Measurements from ENCODE around the gene PCSK5. TPM values are rescaled to one million over a fixed set of nuclear protein-coding genes. Genes with fewer than 3 reads are reported as not detected.

Gene PCSK5
- total and polyA plus RNA-seq, 2 donors (not counting 3 experiments of a cell fraction or from before 2014, with no cell fraction given), result 2.6 to 4.8 TPM

DNA sequence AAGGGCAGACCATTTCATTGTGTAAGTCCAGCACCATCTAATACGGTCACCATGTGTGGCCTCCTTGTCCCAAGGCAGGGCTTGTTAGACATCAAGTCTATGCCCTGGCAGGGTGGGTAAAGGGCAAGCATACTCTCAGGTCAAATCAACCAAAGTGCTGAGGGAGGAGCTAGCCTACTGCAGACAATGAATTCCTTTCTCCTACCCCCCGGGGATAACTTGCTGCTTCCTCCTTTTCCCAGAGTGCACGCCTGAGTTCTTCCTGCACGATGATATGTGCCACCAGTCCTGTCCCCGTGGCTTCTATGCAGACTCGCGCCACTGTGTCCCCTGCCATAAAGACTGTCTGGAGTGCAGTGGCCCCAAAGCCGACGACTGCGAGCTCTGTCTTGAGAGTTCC, 432.3 kb downstream of the PCSK5 start:
- no peaks in the 10 kb centered on the region for H3K36me3 ChIP-seq (ENCODE audit: control insufficient read depth in 2 of 2, extremely low read depth in 1 of 2, insufficient read depth in 2 of 2, low read length in 2 of 2)
- TF ChIP-seq GATA2 (IDR thresholded peaks at IDR 0.05; ENCODE audit: insufficient read depth, insufficient read length, low read depth, low read length) (no peak), EZH2 (IDR thresholded peaks at IDR 0.05; ENCODE audit: borderline replicate concordance, low read depth, low read length, severe bottlenecking) (no peak), POLR2AphosphoS5 (IDR thresholded peaks at IDR 0.05; ENCODE audit: insufficient read depth, low read depth, low read length) (no peak), POLR2A (IDR thresholded peaks at IDR 0.05; ENCODE audit: low read depth, low read length) (no peak), FOS (IDR thresholded peaks at IDR 0.05; ENCODE audit: borderline replicate concordance, insufficient read depth, low read length) (no peak), MYC (IDR thresholded peaks at IDR 0.05; ENCODE audit: low read depth, low read length) (no peak), JUN (IDR thresholded peaks at IDR 0.05; ENCODE audit: borderline replicate concordance, insufficient read depth, insufficient read length, low read depth) (no peak)
- TF ChIP-seq, protein P1, sequence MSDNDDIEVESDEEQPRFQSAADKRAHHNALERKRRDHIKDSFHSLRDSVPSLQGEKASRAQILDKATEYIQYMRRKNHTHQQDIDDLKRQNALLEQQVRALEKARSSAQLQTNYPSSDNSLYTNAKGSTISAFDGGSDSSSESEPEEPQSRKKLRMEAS (IDR thresholded peaks at IDR 0.05; ENCODE audit: insufficient read depth, insufficient read length), result no peak
- TF ChIP-seq, protein P2, sequence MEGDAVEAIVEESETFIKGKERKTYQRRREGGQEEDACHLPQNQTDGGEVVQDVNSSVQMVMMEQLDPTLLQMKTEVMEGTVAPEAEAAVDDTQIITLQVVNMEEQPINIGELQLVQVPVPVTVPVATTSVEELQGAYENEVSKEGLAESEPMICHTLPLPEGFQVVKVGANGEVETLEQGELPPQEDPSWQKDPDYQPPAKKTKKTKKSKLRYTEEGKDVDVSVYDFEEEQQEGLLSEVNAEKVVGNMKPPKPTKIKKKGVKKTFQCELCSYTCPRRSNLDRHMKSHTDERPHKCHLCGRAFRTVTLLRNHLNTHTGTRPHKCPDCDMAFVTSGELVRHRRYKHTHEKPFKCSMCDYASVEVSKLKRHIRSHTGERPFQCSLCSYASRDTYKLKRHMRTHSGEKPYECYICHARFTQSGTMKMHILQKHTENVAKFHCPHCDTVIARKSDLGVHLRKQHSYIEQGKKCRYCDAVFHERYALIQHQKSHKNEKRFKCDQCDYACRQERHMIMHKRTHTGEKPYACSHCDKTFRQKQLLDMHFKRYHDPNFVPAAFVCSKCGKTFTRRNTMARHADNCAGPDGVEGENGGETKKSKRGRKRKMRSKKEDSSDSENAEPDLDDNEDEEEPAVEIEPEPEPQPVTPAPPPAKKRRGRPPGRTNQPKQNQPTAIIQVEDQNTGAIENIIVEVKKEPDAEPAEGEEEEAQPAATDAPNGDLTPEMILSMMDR (IDR thresholded peaks at IDR 0.05; ENCODE audit: extremely low read depth in 1 of 2, insufficient read depth in 1 of 2, low read depth in 1 of 2, low read length in 2 of 2), result no peak
- no peaks in the 10 kb centered on the region for H3K9me1 ChIP-seq (replicated peaks; ENCODE audit: control insufficient read depth, extremely low read depth, insufficient read depth, low read length)
- H3K9ac ChIP-seq (replicated peaks; ENCODE audit: extremely low read depth, insufficient read depth, low read length), result no peak overlapping the region
- dilution Hi-C loops (cut with MboI; ENCODE audit: extremely low pct_ligation_motif_present, low sequenced_read_pairs) (no loop called here), intact Hi-C loops (cut with micrococcal nuclease) (loop anchor here (5.0 kb wide), 2 partner anchors 394 to 431 kb away; partner anchors contain the start of gene PCSK5)
- H3K4me1 ChIP-seq (ENCODE audit: control insufficient read depth, extremely low read depth, insufficient read depth, low read length), result peaks cover 8% of the 10 kb centered on the region
- no peak overlapping the region for H2AFZ ChIP-seq (ENCODE audit: low read depth, low read length)
- no TSS peak for BruUV-seq (replicated peaks)
- no peak overlapping the region for H3K4me3 ChIP-seq (replicated peaks in 1 of 3; ENCODE audit: insufficient read depth in 1 of 3, low read depth in 1 of 3, low read length in 3 of 3)
- H3K27ac ChIP-seq (ENCODE audit: insufficient read depth, low read depth, low read length), result no peak overlapping the region
- H3K9me3 ChIP-seq (replicated peaks; ENCODE audit: control insufficient read depth, insufficient read depth, low read length), result no peaks in the 10 kb centered on the region
- H4K20me1 ChIP-seq (replicated peaks; ENCODE audit: control insufficient read depth, extremely low read depth, insufficient read depth, low read length), result no peaks in the 10 kb centered on the region
- no peaks in the 10 kb centered on the region for H3K27me3 ChIP-seq (ENCODE audit: control insufficient read depth in 2 of 2, insufficient read depth in 2 of 2, low read length in 2 of 2)
- POLR2A ChIA-PET, result no interaction called here
- DNase-seq (ENCODE audit: low read depth, low spot score) (no peak), FAIRE-seq (no peak)
- CTCF ChIA-PET, result no interaction called here
- H3K4me2 ChIP-seq (ENCODE audit: insufficient read depth, low read length), result no peak overlapping the region
- H3K79me2 ChIP-seq (ENCODE audit: control insufficient read depth, insufficient read depth, low read length), result no peaks in the 10 kb centered on the region
